PC-9 (cell line): ENCODE results near the gene CNTN5.

Experiments
- EZH2 ChIP-seq: fragments of 200-600 bp; sonication (generic); IDR thresholded peaks from 2 replicates; pipeline ENCODE4 v1.8.0; 2017; ENCODE audit warnings: antibody characterized with exemption, low read depth
- TF ChIP-seq, protein P1 (sequence below): fragments of 200-600 bp; sonication (generic); conservative IDR thresholded peaks from 2 replicates; pipeline ENCODE4 v1.6.1; 2017; ENCODE audit warnings: mixed run types, antibody characterized with exemption, mild to moderate bottlenecking, moderate library complexity

DNA sequence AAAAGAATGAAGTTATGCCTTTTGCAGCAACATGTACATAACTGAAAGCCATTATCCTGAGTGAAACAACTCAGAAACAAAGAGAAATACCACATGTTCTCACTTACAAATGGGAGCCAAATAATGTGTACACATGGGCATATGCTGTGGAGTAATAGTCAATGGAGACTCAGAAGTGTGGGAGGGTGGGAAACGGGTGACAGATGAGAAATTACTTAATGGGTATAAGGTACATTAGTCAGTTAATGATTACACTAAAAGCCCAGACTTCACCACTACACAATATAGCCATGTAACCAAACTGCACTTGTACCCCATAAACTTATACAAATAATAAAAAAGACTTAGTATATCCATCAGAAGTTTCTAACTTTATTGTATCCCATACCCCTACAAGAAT lies 992.3 kb downstream of the CNTN5 start:
- TF ChIP-seq, protein P1, sequence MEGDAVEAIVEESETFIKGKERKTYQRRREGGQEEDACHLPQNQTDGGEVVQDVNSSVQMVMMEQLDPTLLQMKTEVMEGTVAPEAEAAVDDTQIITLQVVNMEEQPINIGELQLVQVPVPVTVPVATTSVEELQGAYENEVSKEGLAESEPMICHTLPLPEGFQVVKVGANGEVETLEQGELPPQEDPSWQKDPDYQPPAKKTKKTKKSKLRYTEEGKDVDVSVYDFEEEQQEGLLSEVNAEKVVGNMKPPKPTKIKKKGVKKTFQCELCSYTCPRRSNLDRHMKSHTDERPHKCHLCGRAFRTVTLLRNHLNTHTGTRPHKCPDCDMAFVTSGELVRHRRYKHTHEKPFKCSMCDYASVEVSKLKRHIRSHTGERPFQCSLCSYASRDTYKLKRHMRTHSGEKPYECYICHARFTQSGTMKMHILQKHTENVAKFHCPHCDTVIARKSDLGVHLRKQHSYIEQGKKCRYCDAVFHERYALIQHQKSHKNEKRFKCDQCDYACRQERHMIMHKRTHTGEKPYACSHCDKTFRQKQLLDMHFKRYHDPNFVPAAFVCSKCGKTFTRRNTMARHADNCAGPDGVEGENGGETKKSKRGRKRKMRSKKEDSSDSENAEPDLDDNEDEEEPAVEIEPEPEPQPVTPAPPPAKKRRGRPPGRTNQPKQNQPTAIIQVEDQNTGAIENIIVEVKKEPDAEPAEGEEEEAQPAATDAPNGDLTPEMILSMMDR, result no peak
- TF ChIP-seq EZH2, result no peak
